Skeletal muscle satellite cell (primary cell): ENCODE data around the gene SSX2IP.

Source experiments
- H3K27me3 ChIP-seq: 2 replicates; pipeline ENCODE4 v1.7.0; 2013; ENCODE audit warnings: low read length; ENCODE audit not compliant: control insufficient read depth, insufficient read depth
- H3K36me3 ChIP-seq: 2 replicates; pipeline ENCODE4 v1.7.0; 2013; ENCODE audit warnings: mild to moderate bottlenecking, control low read depth, low read length; ENCODE audit not compliant: insufficient read depth
- H3K4me1 ChIP-seq: 2 replicates; pipeline ENCODE4 v1.7.0; 2013; ENCODE audit warnings: low read length; ENCODE audit not compliant: control insufficient read depth, insufficient read depth
- H3K4me2 ChIP-seq: 2 replicates; pipeline ENCODE4 v1.7.0; 2013; ENCODE audit warnings: mild to moderate bottlenecking, low read length
- H3K4me3 ChIP-seq: 2 replicates; pipeline ENCODE4 v1.7.0; 2013; ENCODE audit warnings: low read length
- H3K9ac ChIP-seq: 2 replicates; pipeline ENCODE4 v1.7.0; 2013; ENCODE audit warnings: mild to moderate bottlenecking, low read depth, low read length, moderate library complexity
- H3K9me3 ChIP-seq: replicated peaks from 2 replicates; pipeline ENCODE4 v1.7.0; 2013; ENCODE audit warnings: mild to moderate bottlenecking, control low read depth, low read length

Gene SSX2IP

GRCh38 chr1:84691122-84691783 is 992 bp upstream of the SSX2IP start:
- no peaks in the 10 kb centered on the region for H3K9me3 ChIP-seq
- H3K4me3 ChIP-seq = peak overlapping the region; percentile 91
- H3K4me2 ChIP-seq = peak overlapping the region; percentile 98
- peak overlapping the region; percentile 73 for H3K9ac ChIP-seq
- H3K36me3 ChIP-seq = no peaks in the 10 kb centered on the region
- H3K4me1 ChIP-seq = peaks cover 27% of the 10 kb centered on the region
- H3K27me3 ChIP-seq = no peaks in the 10 kb centered on the region

GRCh38 chr1:84689514-84690396 is 506 bp downstream of the SSX2IP start:
- H3K36me3 ChIP-seq = no peaks in the 10 kb centered on the region
- H3K4me2 ChIP-seq = peak overlapping the region; percentile 98
- H3K9ac ChIP-seq = peak overlapping the region; percentile 73
- H3K4me3 ChIP-seq = peak overlapping the region; percentile 91
- peaks cover 27% of the 10 kb centered on the region for H3K4me1 ChIP-seq
- no peaks in the 10 kb centered on the region for H3K27me3 ChIP-seq
- no peaks in the 10 kb centered on the region for H3K9me3 ChIP-seq

GRCh38 chr1:84688463-84689061 is 1.7 kb downstream of the SSX2IP start:
- H3K4me3 ChIP-seq = peak overlapping the region; percentile 19
- H3K9ac ChIP-seq = no peak overlapping the region
- peak overlapping the region; percentile 98 for H3K4me2 ChIP-seq
- no peaks in the 10 kb centered on the region for H3K36me3 ChIP-seq
- H3K4me1 ChIP-seq = peaks cover 27% of the 10 kb centered on the region
- H3K27me3 ChIP-seq = no peaks in the 10 kb centered on the region
- no peaks in the 10 kb centered on the region for H3K9me3 ChIP-seq

GRCh38 chr1:84687714-84688462 is 2.4 kb downstream of the SSX2IP start:
- H3K4me2 ChIP-seq = no peak overlapping the region
- H3K36me3 ChIP-seq = no peaks in the 10 kb centered on the region
- H3K27me3 ChIP-seq = no peaks in the 10 kb centered on the region
- peaks cover 27% of the 10 kb centered on the region for H3K4me1 ChIP-seq
- H3K9me3 ChIP-seq = no peaks in the 10 kb centered on the region
- no peak overlapping the region for H3K9ac ChIP-seq
- no peak overlapping the region for H3K4me3 ChIP-seq

- H3K27me3 ChIP-seq = no peaks in the 10 kb centered on the region
- no peak overlapping the region for H3K4me3 ChIP-seq
- H3K36me3 ChIP-seq = no peaks in the 10 kb centered on the region
- peaks cover 25% of the 10 kb centered on the region for H3K4me1 ChIP-seq
- no peak overlapping the region for H3K9ac ChIP-seq
- no peaks in the 10 kb centered on the region for H3K9me3 ChIP-seq
- H3K4me2 ChIP-seq = no peak overlapping the region
These were observed 4.0 kb downstream of the SSX2IP start for GRCh38 chr1:84686223-84686622.

GRCh38 chr1:84683508-84683907 is 6.8 kb downstream of the SSX2IP start:
- Histone ChIP-seq H3K27me3 (no peaks in the 10 kb centered on the region), H3K9ac (no peak overlapping the region), H3K4me1 (peaks cover 8% of the 10 kb centered on the region), H3K4me2 (no peak overlapping the region), H3K9me3 (no peaks in the 10 kb centered on the region), H3K4me3 (no peak overlapping the region), H3K36me3 (no peaks in the 10 kb centered on the region)

GRCh38 chr1:84682047-84682446 is 8.2 kb downstream of the SSX2IP start:
- Histone ChIP-seq H3K4me3 (no peak overlapping the region), H3K27me3 (no peaks in the 10 kb centered on the region), H3K9ac (no peak overlapping the region), H3K4me1 (no peaks in the 10 kb centered on the region), H3K36me3 (no peaks in the 10 kb centered on the region), H3K4me2 (no peak overlapping the region), H3K9me3 (no peaks in the 10 kb centered on the region)

GRCh38 chr1:84677415-84678099 is 12.7 kb downstream of the SSX2IP start:
- Histone ChIP-seq H3K36me3 (no peaks in the 10 kb centered on the region), H3K27me3 (no peaks in the 10 kb centered on the region)

GRCh38 chr1:84675631-84676030 is 14.6 kb downstream of the SSX2IP start:
- no peaks in the 10 kb centered on the region for H3K4me1 ChIP-seq
- no peak overlapping the region for H3K9ac ChIP-seq
- H3K9me3 ChIP-seq = no peaks in the 10 kb centered on the region
- H3K4me3 ChIP-seq = no peak overlapping the region
- H3K36me3 ChIP-seq = no peaks in the 10 kb centered on the region
- H3K27me3 ChIP-seq = no peaks in the 10 kb centered on the region
- no peak overlapping the region for H3K4me2 ChIP-seq

More at GRCh38 chr1:84677415-84678099, 12.7 kb downstream of the SSX2IP start:
- Histone ChIP-seq H3K4me2 (no peak overlapping the region), H3K9me3 (no peaks in the 10 kb centered on the region), H3K9ac (no peak overlapping the region), H3K4me1 (no peaks in the 10 kb centered on the region), H3K4me3 (no peak overlapping the region)

GRCh38 chr1:84675106-84675505 is 15.2 kb downstream of the SSX2IP start:
- no peaks in the 10 kb centered on the region for H3K36me3 ChIP-seq
- H3K9ac ChIP-seq = no peak overlapping the region
- H3K9me3 ChIP-seq = no peaks in the 10 kb centered on the region
- no peaks in the 10 kb centered on the region for H3K4me1 ChIP-seq
- no peaks in the 10 kb centered on the region for H3K27me3 ChIP-seq
- H3K4me3 ChIP-seq = no peak overlapping the region
- H3K4me2 ChIP-seq = no peak overlapping the region
